ENCODE results near the gene CCDC71L.

The CCDC71L gene

GRCh38 chr7:106623315-106623660 lies 37.7 kb downstream of the CCDC71L start:
- no peak for DNase-seq

- DNase-seq: no peak
These were observed 38.2 kb downstream of the CCDC71L start for GRCh38 chr7:106622654-106623314.

DNA sequence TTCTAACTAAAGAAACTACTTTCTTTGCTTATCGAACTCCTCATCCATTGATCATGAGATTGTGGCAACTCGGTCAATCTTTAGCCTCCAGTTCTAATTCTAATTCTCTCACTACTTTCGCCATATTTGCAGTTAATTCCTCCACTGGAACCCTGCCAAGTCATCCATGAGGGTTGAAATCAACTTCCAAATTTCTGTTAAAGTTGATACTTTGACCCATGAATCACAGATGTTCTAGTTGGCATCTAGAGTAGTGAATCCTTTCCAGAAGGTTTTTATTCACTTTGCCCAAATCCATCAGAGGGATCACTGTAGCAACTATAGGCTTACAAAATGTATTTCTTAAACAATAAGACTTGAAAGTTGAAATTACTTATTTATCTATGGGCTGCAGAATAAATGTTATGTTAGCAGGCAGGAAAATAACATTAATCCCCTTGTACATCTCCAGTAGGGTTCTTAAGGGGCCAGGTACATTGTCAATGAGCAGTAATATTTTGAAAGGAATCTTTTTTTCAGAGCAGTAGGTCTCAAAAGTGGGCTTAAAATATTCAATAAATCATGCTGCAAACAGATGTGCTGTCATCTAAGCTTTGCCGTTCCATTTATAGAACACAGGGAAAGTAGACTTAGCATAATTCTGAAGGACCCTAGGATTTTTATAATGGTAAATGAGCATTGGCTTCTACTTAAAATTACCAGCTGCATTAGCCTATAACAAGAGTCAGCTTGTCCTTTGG lies 39.4 kb downstream of the CCDC71L start:
- no peak for DNase-seq

DNA sequence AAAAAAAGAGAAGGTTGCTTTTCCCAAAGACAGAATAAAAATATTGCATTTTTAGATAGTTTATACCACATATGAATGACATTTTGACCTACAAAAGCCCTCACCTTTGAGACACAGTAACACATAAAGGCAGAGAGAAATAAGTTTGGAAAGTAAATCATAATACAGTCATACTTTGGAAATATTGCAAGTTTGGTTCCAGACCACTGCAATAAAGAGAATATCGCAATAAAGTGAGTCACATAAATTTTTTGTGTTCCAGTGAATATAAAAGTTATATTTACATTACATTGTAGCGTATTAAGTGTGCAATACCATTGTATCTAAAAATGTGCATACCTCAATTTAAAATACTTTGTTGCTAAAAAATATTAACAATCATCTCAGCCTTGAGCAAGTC lies 40.3 kb downstream of the CCDC71L start:
- DNase-seq: no peak

DNA sequence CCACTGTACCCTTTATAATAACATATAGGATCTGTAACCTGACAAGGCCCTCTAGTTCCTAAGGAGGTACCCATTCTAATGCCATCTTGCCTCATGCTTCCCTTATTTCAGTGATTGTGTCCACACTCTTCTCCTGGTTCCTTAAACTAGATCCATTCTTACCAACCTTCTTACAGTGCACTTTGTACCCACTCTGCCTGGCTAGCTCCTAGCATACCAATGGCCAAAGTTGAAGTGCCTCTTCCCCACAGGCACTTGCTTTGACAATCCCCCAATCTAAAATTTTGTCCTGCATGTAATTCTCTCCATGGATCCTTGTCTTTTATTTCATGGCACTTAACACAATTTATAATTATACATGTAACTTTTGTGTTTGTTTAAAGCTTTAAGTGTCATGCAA lies 40.9 kb downstream of the CCDC71L start:
- DNase-seq: no peak

DNA sequence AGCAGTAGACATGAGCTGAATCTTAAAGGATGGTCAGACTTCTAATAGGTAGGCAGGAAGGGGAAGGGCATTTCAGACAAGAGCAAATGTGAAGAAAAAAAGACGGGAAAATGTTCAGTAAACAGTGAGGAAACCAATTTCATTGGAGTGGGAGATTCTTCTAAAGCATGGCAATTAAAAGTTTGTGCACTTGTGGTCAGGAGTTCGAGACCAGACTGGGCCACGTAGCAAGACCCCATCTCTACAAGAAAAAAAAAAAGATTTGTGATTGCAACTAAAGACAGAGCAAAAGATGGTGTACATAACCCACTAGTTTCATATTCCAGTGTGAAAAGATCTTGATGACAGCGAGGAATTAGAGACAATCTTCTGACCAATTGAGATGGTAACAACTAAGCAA lies 41.7 kb downstream of the CCDC71L start:
- no peak for DNase-seq

GRCh38 chr7:106618480-106618879 lies 42.5 kb downstream of the CCDC71L start:
- no peak for DNase-seq

- no peak for DNase-seq
These were observed 43.1 kb downstream of the CCDC71L start for GRCh38 chr7:106617860-106618259.

DNA sequence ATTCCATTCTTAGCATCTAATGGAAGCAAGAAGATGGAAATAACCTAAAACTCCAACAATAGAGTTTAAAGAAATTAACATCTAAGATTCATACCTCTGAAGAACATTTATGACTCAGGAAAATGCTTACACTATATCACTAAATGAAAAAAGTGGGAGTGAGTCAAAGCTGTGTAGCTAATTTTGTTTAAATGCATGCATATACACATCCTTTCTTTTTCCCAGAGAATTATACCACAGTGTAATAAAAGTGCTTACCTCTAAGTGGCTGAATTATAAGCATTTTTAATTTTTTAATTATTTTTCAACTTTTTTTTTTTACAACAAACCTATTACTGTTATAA lies 44.3 kb downstream of the CCDC71L start:
- DNase-seq: no peak

- no peak for DNase-seq
These were observed 44.9 kb downstream of the CCDC71L start for GRCh38 chr7:106615808-106616707.

DNA sequence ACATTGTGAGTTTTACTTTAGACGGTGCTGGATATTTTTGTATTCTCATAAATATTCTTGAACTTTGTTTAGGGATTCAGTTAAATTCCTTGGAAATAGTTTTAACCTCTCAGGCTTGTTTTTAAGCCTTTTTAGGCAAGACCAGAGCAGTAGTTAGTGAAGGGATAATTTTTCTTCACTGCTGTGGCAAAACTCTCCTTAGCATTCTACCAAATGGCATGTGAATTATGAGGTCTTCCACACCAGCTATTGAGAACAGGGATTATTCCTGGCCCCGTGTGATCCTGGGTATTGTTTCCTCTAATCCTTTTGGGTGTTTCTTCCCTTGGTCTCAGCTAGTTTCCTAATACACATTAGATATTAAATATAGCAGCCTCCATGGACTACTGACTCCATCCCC lies 46.2 kb downstream of the CCDC71L start:
- DNase-seq: no peak

DNA sequence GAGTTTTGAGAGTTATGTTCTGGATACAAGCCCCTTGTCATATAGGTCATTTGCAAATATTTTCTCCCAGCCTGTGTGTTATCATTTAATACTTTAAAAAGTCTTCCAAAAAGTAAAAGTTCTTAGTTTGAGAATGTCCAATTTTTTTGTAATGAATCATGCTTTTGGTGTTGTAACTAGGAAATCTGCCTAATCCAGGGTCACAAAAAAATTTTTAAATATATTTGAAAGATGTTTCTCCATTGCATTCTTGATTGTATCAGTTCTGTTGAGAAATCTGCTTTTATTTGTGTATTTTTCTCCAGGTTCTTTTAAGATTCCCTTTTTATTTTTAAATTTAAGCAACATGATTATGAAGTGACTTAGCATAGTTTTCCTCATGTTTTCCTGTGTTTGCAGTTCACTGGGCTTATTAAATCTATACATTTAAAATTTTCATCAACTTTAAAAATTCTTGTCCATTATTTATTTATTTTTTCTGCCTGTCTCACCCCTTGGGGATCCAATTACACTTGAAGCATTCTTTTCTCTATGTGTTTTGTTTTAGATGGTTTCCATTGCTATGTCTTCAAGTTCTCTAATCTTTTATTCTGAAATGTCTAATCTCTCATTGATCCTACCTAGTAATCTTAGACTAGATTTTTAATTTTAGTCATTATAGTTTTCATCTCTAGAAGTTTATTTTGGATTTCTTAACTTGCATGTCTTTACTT lies 47.0 kb downstream of the CCDC71L start:
- DNase-seq: no peak

GRCh38 chr7:106613279-106613678 lies 47.7 kb downstream of the CCDC71L start:
- no peak for DNase-seq

DNA sequence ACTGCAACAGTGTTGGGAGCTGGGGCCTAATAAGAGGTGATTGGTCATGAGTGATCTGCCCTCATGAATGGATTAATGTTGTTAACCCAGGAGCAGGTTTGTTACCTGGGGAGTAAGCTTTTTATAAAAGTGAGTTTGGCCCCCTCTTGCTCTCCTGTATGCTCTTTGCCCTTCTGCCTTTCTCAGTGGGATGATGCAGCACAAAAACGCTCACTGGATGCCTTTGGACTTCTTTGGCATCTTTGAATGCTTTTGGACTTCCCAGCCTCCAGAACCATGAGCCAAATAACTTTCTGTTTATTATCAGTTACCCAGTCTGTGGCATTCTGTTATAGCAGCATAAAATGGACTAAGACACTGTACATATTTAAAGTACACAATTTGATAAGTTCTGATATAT lies 48.5 kb downstream of the CCDC71L start:
- no peak for DNase-seq

- DNase-seq: no peak
These were observed 49.0 kb downstream of the CCDC71L start for GRCh38 chr7:106611911-106612310.

- no peak for DNase-seq
These were observed 49.7 kb downstream of the CCDC71L start for GRCh38 chr7:106610996-106611886.

- DNase-seq: no peak
These were observed 51.5 kb downstream of the CCDC71L start for GRCh38 chr7:106609416-106609815.

GRCh38 chr7:106608661-106609060 lies 52.3 kb downstream of the CCDC71L start:
- DNase-seq: no peak
